K562 (cell line): ENCODE measurements around the gene QRICH1. TPM values are rescaled to one million over a fixed set of nuclear protein-coding genes. Genes with fewer than 3 reads are reported as not detected.

Source experiments
- ATAC-seq: fragments of 200-7000 bp; cut with Tn5 transposase; 3 replicates; pipeline ENCODE4 v1.9.1; 2020; ENCODE audit warnings: moderate library complexity
- BruUV-seq: library from RNA; stranded (reverse); fragments of 400-500 nt; replicated peaks from 2 replicates; lab custom pipeline; 2021; lab: Mats Ljungman, UMichigan
- CTCF ChIA-PET: fragments of 300-600 bp; formaldehyde crosslinking; extraction: SDS; loops from one replicate; lab custom pipeline; 2021; ENCODE audit warnings: low intra/inter-chr PET ratio; lab: Yijun Ruan, JAX
- POLR2A ChIA-PET: fragments of 300-600, 350-650 bp; sonication (Branson Sonifier 250); formaldehyde crosslinking; extraction: SDS; loops from one replicate; lab custom pipeline; 2021; ENCODE audit warnings: antibody characterized with exemption, inconsistent platforms; lab: Yijun Ruan, JAX
- DNase-seq, 4 experiments: peaks; one replicate each; pipeline versions ENCODE4 v3.0.0 to v3.0.0-alpha.2; 2011 to 2018; ENCODE audit warnings: low spot score in 3 of 4, mixed read lengths in 3 of 4; ENCODE audit errors: extremely low read depth in 1 of 4
- FAIRE-seq: peaks from 2 replicates; lab custom pipeline; 2011; peaks lifted over from hg19 to GRCh38; lab: Jason Lieb, UNC
- H2AFZ ChIP-seq: 2 replicates; pipeline ENCODE4 v1.6.0; 2011; ENCODE audit warnings: low read depth, low read length, control low read depth, inconsistent platforms
- H3K27ac ChIP-seq: fragments of 200-600 bp; 3 replicates; pipeline ENCODE4 v1.8.0; 2011; ENCODE audit warnings: low read depth, mild to moderate bottlenecking, control low read depth, inconsistent platforms, low read length, moderate library complexity, mixed read lengths; ENCODE audit errors: extremely low read depth
- H3K27me3 ChIP-seq, 2 experiments: fragments of 300-600 bp in 1 of 2; 2 replicates in 1 of 2; 3 replicates in 1 of 2; pipeline versions ENCODE4 v1.6.0 to v1.8.0; 2011; ENCODE audit warnings: inconsistent platforms in 2 of 2, low read length in 2 of 2, mild to moderate bottlenecking in 1 of 2, mixed read lengths in 1 of 2, moderate library complexity in 1 of 2; ENCODE audit not compliant: control insufficient read depth in 2 of 2, insufficient read depth in 2 of 2
- H3K36me3 ChIP-seq: fragments of 300-600 bp; 3 replicates; pipeline ENCODE4 v1.8.0; 2011; ENCODE audit warnings: mild to moderate bottlenecking, low read length, inconsistent platforms; ENCODE audit not compliant: control insufficient read depth, insufficient read depth
- H3K4me1 ChIP-seq, 2 experiments: fragments of 200-600 bp in 1 of 2; replicated peaks in 1 of 2; 2 replicates in 1 of 2; 3 replicates in 1 of 2; pipeline versions ENCODE4 v1.5.1 to v1.8.0; 2011; ENCODE audit warnings: inconsistent platforms in 2 of 2, low read length in 2 of 2, mild to moderate bottlenecking in 1 of 2, mixed read lengths in 1 of 2, moderate library complexity in 1 of 2; ENCODE audit not compliant: control insufficient read depth in 2 of 2, insufficient read depth in 2 of 2
- H3K4me2 ChIP-seq: 2 replicates; pipeline ENCODE4 v1.6.1; 2011; ENCODE audit warnings: low read length, control low read depth, inconsistent platforms, mixed read lengths; ENCODE audit not compliant: insufficient read depth
- H3K4me3 ChIP-seq: fragments of 200-600 bp; sonication (generic), shearing (Covaris generic); 2 replicates; pipeline ENCODE4 v1.5.1; 2016; ENCODE audit warnings: control low read depth, inconsistent platforms
- H3K79me2 ChIP-seq: fragments of 200-600 bp; 3 replicates; pipeline ENCODE4 v1.8.0; 2011; ENCODE audit warnings: low read length, inconsistent platforms; ENCODE audit not compliant: control insufficient read depth, insufficient read depth
- H3K9ac ChIP-seq, 2 experiments: 2 replicates each; pipeline versions ENCODE4 v1.6.0 to v1.6.1; 2011; ENCODE audit warnings: low read depth in 2 of 2, low read length in 2 of 2, control low read depth in 1 of 2, inconsistent platforms in 1 of 2, mild to moderate bottlenecking in 1 of 2, mixed read lengths in 1 of 2; ENCODE audit not compliant: insufficient read depth in 1 of 2
- H3K9me1 ChIP-seq: one replicate; pipeline ENCODE4 v1.6.0; 2011; ENCODE audit warnings: inconsistent platforms, mild to moderate bottlenecking, low read length, moderate library complexity; ENCODE audit not compliant: control insufficient read depth, insufficient read depth
- H3K9me3 ChIP-seq: replicated peaks from 2 replicates; pipeline ENCODE4 v1.5.1; 2011; ENCODE audit warnings: low read depth, low read length, inconsistent platforms; ENCODE audit not compliant: control insufficient read depth, insufficient read depth
- H4K20me1 ChIP-seq: replicated peaks from 2 replicates; pipeline ENCODE4 v1.6.1; 2011; ENCODE audit warnings: low read length, inconsistent platforms, mixed read lengths; ENCODE audit not compliant: control insufficient read depth, insufficient read depth
- HMG20B ChIP-seq: fragments of 250-450 bp; sonication (Bioruptor Pico); IDR thresholded peaks from 2 replicates; pipeline ENCODE4 v1.5.0; 2021; ENCODE audit warnings: mild to moderate bottlenecking
- HNRNPLL ChIP-seq: fragments of 200-400 bp; formaldehyde crosslinking; IDR thresholded peaks from 2 replicates; pipeline ENCODE4 v1.6.1; 2017; ENCODE audit warnings: low read length, low read depth, mild to moderate bottlenecking; ENCODE audit not compliant: poor library complexity, severe bottlenecking
- ILF3 ChIP-seq: fragments of 450-650 bp; IDR thresholded peaks from 2 replicates; pipeline ENCODE4 v1.6.1; 2018; ENCODE audit warnings: antibody characterized with exemption, mild to moderate bottlenecking, moderate library complexity, borderline replicate concordance
- LCOR ChIP-seq: sonication (generic); formaldehyde crosslinking; IDR thresholded peaks from 2 replicates; pipeline ENCODE4 v1.8.0; 2022; ENCODE audit warnings: mild to moderate bottlenecking, missing genetic modification reagents
- RBFOX2 ChIP-seq: fragments of 200-400 bp; formaldehyde crosslinking; IDR thresholded peaks from 2 replicates; pipeline ENCODE4 v1.6.1; 2017; ENCODE audit warnings: low read depth, mild to moderate bottlenecking, low read length, moderate library complexity
- SMAD1 ChIP-seq: fragments of 150-350 bp; IDR thresholded peaks from 2 replicates; pipeline ENCODE4 v1.6.1; 2014; ENCODE audit warnings: low read length, low read depth; ENCODE audit not compliant: partially characterized antibody
- TCF3 ChIP-seq: sonication (generic); formaldehyde crosslinking; IDR thresholded peaks from 2 replicates; pipeline ENCODE4 v1.4.0; 2020; ENCODE audit warnings: mild to moderate bottlenecking, missing genetic modification reagents
- TEAD2 ChIP-seq: fragments of 450-650 bp; IDR thresholded peaks from 2 replicates; pipeline ENCODE4 v1.6.1; 2016; ENCODE audit warnings: missing genetic modification characterization, control low read depth, missing compliant biosample characterization
- ZC3H11A ChIP-seq: IDR thresholded peaks from 2 replicates; pipeline ENCODE4 v1.6.1; 2012; ENCODE audit warnings: low read depth, low read length, improper control_type of control experiment
- ZEB2 ChIP-seq: fragments of 450-650 bp; IDR thresholded peaks from 2 replicates; pipeline ENCODE4 v1.6.1; 2016
- ZNF121 ChIP-seq: sonication (generic); formaldehyde crosslinking; conservative IDR thresholded peaks from 2 replicates; pipeline ENCODE4 v1.8.0; 2022; ENCODE audit warnings: missing genetic modification reagents
- ZNF444 ChIP-seq: fragments of 250-450 bp; sonication (Bioruptor Pico); IDR thresholded peaks from 2 replicates; pipeline ENCODE4 v1.4.0; 2020; ENCODE audit warnings: mild to moderate bottlenecking, moderate library complexity
- WGBS: fragments of 100-300 bp; shearing (Covaris generic); methylation state at CpG from one replicate; pipeline ENCODE4 v1.1.6; 2016; ENCODE audit warnings: low coverage, mixed read lengths; ENCODE audit not compliant: insufficient coverage; ENCODE audit errors: missing lambda C conversion rate; 5-methylcytosine and 5-hydroxymethylcytosine counted together
- in situ Hi-C: fragments of 300-500 bp; cut with MboI; formaldehyde crosslinking; loops from 4 replicates; pipeline ENCODE4 v1.15.0; 2018; ENCODE audit warnings: inconsistent platforms, mixed read lengths
- intact Hi-C: fragments of 100-400 bp; cut with micrococcal nuclease; formaldehyde crosslinking; loops from 2 replicates; pipeline ENCODE4 v1.14.2; 2022
- polyA plus RNA-seq, 8 experiments: library from polyadenylated mRNA; depleted of rRNA in 4 of 8; stranded (reverse) in 5 of 8; unstranded in 3 of 8; fragments of >200 nt; fragmentation: Nextera tagmentation in 2 of 8; fragmentation: Illumina TruSeq in 1 of 8; extraction: Ambion mirVana in 2 of 8; extraction: Trizol in 1 of 8; gene quantifications; 2 replicates each; pipeline versions ENCODE4 v1.2.1 to v1.2.3, GENCODE V29; 2011 to 2014; ENCODE audit warnings: inconsistent platforms in 1 of 8, missing spikeins in 1 of 8
- total RNA-seq, 7 experiments: library from RNA; depleted of rRNA in 6 of 7; stranded (reverse); fragments of >200 nt in 6 of 7; fragmentation: Illumina TruSeq in 2 of 7; extraction: Trizol in 2 of 7; gene quantifications; 2 replicates each; pipeline versions ENCODE4 v1.2.1 to v1.2.3, GENCODE V29; 2011 to 2021; ENCODE audit warnings: low replicate concordance in 1 of 7
- TF ChIP-seq, protein P1 (sequence below): fragments of 250-450 bp; sonication (Bioruptor Pico); IDR thresholded peaks from 2 replicates; pipeline ENCODE4 v1.8.0; 2021; ENCODE audit warnings: moderate library complexity, mild to moderate bottlenecking, inconsistent platforms
- TF ChIP-seq, protein P2 (sequence below): fragments of 450-650 bp; IDR thresholded peaks from 2 replicates; pipeline ENCODE4 v1.6.1; 2014; ENCODE audit warnings: low read depth, mild to moderate bottlenecking, moderate library complexity, borderline replicate concordance

The QRICH1 gene
- total and polyA plus RNA-seq, 9 of the 15 experiments (the other 6 are each of a cell fraction or from before 2014, with no cell fraction given), result 20.1 to 99.2 (median 56.7) TPM

DNA sequence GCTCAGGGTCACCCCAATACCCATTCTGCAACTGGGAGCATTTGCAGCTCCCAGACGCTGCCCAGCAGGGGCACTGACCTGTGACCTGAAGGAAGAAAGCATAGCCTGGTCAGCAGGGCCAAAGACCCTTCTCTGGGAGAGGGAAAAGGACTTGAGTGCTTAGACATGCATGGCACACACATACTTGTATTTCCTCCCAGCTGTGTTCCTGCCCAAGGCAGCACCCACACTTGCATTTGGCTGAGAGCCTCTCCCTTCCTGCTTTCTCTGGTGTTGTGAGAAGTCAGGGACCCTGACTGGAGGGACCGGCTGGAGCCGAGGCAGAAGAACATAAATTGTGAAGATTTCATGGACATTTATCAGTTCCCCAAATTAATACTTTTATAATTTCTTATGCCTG is 46.2 kb upstream of the QRICH1 start (continued):
- TF ChIP-seq ZEB2 (no peak), ZC3H11A (no peak), TCF3 (CRISPR knock-in tag) (no peak), LCOR (CRISPR knock-in tag) (no peak)
- TF ChIP-seq, protein P1, sequence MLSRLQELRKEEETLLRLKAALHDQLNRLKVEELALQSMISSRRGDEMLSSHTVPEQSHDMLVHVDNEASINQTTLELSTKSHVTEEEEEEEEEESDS (CRISPR knock-in tag), result no peak

- POLR2A ChIA-PET, result interaction anchor here (0.7 kb wide), 2 partner anchors 162 to 288 kb away, joined by 3 read pairs; partner anchors contain the start of gene PRKAR2A
Observed at GRCh38 chr3:49135499-49135898, 41.6 kb upstream of the QRICH1 start.

More at GRCh38 chr3:49135499-49135898, 41.6 kb upstream of the QRICH1 start:
- no peak overlapping the region for H3K4me2 ChIP-seq
- no peak for TF ChIP-seq RBFOX2
- TF ChIP-seq ZNF444, result no peak
- TF ChIP-seq, protein P2, sequence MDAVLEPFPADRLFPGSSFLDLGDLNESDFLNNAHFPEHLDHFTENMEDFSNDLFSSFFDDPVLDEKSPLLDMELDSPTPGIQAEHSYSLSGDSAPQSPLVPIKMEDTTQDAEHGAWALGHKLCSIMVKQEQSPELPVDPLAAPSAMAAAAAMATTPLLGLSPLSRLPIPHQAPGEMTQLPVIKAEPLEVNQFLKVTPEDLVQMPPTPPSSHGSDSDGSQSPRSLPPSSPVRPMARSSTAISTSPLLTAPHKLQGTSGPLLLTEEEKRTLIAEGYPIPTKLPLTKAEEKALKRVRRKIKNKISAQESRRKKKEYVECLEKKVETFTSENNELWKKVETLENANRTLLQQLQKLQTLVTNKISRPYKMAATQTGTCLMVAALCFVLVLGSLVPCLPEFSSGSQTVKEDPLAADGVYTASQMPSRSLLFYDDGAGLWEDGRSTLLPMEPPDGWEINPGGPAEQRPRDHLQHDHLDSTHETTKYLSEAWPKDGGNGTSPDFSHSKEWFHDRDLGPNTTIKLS, result no peak
- TF ChIP-seq TEAD2 (tag), result no peak
- TF ChIP-seq ILF3, result no peak
- no peak for TF ChIP-seq SMAD1
- TF ChIP-seq HMG20B (CRISPR knock-in tag), result no peak
- no peak for TF ChIP-seq ZNF121 (CRISPR knock-in tag)
- no peak for TF ChIP-seq HNRNPLL
- no peaks in the 10 kb centered on the region for H4K20me1 ChIP-seq
- ATAC-seq, result no peak
- H2AFZ ChIP-seq, result no peak overlapping the region
- intact Hi-C loops, result no loop called here
- H3K27me3 ChIP-seq, result peaks cover 0 to 5% of the 10 kb centered on the region in 2 experiments; a peak in 1 of 5 replicates
- H3K4me1 ChIP-seq, result peaks cover 2 to 29% of the 10 kb centered on the region in 2 experiments; a peak in 4 of 5 replicates
- CTCF ChIA-PET, result no interaction called here
- WGBS, result 44% methylated on average over 4 of the region's 4 CpGs
- no peak overlapping the region for H3K27ac ChIP-seq
- H3K36me3 ChIP-seq, result no peaks in the 10 kb centered on the region
- no peaks in the 10 kb centered on the region for H3K9me1 ChIP-seq
- no peaks in the 10 kb centered on the region for H3K9me3 ChIP-seq
- DNase-seq, result no peak
- H3K4me3 ChIP-seq, result no peak overlapping the region
- H3K9ac ChIP-seq, result no peak overlapping the region; a peak in 1 of 4 replicates
- no TSS peak for BruUV-seq
- in situ Hi-C loops, result no loop called here
- no peak for FAIRE-seq
- no peaks in the 10 kb centered on the region; the same call in 2 of the 3 replicates for H3K79me2 ChIP-seq
